Neural cell (in vitro differentiated cells): ENCODE results near the gene TCFL5.

Experiments used
- POLR2AphosphoS5 ChIP-seq: IDR thresholded peaks from 2 replicates; pipeline ENCODE4 v1.6.1; 2012
- RAD21 ChIP-seq: fragments of 450-650 bp; conservative IDR thresholded peaks from 2 replicates; pipeline ENCODE4 v1.6.1; 2014; ENCODE audit warnings: antibody characterized with exemption, mild to moderate bottlenecking, moderate library complexity
- SMC3 ChIP-seq: fragments of 450-650 bp; conservative IDR thresholded peaks from 2 replicates; pipeline ENCODE4 v1.6.1; 2014; ENCODE audit warnings: antibody characterized with exemption, mild to moderate bottlenecking, moderate library complexity; ENCODE audit not compliant: poor library complexity
- TAF1 ChIP-seq: IDR thresholded peaks from 2 replicates; pipeline ENCODE4 v1.6.1; 2012; ENCODE audit warnings: low read depth
- TF ChIP-seq, protein P1 (sequence below): fragments of 450-650 bp; IDR thresholded peaks from 2 replicates; pipeline ENCODE4 v1.5.1; 2014; ENCODE audit warnings: antibody characterized with exemption, mild to moderate bottlenecking, moderate library complexity; ENCODE audit not compliant: poor library complexity, severe bottlenecking
- TF ChIP-seq, protein P2 (sequence below): IDR thresholded peaks from 2 replicates; pipeline ENCODE4 v1.6.1; 2012; ENCODE audit warnings: borderline replicate concordance

DNA sequence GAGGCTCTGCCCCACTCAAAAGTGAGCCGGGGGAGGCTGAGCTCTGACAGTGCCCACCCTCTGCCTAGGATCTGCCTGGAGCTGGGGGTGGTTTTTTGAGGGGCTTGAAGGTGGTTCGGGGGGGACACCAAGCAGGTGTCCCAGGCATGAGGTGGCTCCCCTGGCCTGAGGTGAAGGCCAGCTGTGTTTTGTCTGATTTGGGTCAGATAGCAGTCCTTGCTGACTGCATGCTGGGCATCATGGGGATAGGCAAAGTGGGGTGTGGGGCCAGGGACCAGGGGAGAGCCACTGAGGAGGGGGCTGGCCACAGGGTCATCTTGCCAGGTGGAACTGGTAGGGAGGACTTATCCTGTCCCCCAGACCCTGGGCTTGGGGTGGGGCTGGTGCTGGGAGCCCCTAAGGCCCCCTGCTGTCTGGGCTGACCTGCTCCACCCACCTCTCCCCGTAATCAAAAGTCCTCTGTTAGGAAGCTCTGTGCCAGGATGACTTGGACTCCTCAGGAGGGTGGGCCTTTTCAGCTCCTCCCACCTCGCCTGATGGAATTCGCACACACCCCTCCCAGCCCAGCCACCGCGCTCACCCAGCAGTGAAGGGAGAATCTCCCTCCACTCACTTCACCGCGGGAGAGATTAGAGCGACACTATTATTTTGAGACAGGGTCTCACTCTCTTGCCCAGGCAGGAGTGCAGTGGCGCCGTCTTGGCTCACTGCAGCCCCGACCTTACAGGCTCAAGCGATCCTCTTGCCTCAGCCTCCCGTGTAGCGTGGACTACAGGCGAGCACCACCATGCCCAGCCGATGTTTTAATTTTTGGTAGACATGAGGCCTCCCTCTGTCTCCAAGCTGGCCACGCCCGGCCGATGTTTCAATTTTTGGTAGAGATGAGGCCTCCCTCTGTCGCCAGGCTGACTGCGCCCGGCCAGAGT, 46.3 kb downstream of the TCFL5 start:
- TF ChIP-seq, protein P1, sequence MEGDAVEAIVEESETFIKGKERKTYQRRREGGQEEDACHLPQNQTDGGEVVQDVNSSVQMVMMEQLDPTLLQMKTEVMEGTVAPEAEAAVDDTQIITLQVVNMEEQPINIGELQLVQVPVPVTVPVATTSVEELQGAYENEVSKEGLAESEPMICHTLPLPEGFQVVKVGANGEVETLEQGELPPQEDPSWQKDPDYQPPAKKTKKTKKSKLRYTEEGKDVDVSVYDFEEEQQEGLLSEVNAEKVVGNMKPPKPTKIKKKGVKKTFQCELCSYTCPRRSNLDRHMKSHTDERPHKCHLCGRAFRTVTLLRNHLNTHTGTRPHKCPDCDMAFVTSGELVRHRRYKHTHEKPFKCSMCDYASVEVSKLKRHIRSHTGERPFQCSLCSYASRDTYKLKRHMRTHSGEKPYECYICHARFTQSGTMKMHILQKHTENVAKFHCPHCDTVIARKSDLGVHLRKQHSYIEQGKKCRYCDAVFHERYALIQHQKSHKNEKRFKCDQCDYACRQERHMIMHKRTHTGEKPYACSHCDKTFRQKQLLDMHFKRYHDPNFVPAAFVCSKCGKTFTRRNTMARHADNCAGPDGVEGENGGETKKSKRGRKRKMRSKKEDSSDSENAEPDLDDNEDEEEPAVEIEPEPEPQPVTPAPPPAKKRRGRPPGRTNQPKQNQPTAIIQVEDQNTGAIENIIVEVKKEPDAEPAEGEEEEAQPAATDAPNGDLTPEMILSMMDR: no peak
- TF ChIP-seq, protein P2, sequence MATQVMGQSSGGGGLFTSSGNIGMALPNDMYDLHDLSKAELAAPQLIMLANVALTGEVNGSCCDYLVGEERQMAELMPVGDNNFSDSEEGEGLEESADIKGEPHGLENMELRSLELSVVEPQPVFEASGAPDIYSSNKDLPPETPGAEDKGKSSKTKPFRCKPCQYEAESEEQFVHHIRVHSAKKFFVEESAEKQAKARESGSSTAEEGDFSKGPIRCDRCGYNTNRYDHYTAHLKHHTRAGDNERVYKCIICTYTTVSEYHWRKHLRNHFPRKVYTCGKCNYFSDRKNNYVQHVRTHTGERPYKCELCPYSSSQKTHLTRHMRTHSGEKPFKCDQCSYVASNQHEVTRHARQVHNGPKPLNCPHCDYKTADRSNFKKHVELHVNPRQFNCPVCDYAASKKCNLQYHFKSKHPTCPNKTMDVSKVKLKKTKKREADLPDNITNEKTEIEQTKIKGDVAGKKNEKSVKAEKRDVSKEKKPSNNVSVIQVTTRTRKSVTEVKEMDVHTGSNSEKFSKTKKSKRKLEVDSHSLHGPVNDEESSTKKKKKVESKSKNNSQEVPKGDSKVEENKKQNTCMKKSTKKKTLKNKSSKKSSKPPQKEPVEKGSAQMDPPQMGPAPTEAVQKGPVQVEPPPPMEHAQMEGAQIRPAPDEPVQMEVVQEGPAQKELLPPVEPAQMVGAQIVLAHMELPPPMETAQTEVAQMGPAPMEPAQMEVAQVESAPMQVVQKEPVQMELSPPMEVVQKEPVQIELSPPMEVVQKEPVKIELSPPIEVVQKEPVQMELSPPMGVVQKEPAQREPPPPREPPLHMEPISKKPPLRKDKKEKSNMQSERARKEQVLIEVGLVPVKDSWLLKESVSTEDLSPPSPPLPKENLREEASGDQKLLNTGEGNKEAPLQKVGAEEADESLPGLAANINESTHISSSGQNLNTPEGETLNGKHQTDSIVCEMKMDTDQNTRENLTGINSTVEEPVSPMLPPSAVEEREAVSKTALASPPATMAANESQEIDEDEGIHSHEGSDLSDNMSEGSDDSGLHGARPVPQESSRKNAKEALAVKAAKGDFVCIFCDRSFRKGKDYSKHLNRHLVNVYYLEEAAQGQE: no peak
- TF ChIP-seq TAF1 (no peak), POLR2AphosphoS5 (no peak), RAD21 (no peak), SMC3 (no peak)
